ENCODE data around the gene CCDC40.

Gene CCDC40

GRCh38 chr17:80101946-80102663 is 65.7 kb downstream of the CCDC40 start:
- DNase-seq (ENCODE audit: low read depth in 2 of 2): no peak

- no peak for DNase-seq (ENCODE audit: low read depth in 2 of 2)
These were observed 66.4 kb downstream of the CCDC40 start for GRCh38 chr17:80102664-80103448.

GRCh38 chr17:80103449-80104085 is 67.1 kb downstream of the CCDC40 start:
- no peak for DNase-seq (ENCODE audit: low read depth in 2 of 2)

- no peak for DNase-seq (ENCODE audit: low read depth in 2 of 2)
These were observed 68.0 kb downstream of the CCDC40 start for GRCh38 chr17:80104321-80104955.

- DNase-seq (ENCODE audit: low read depth in 2 of 2): no peak
These were observed 68.5 kb downstream of the CCDC40 start for GRCh38 chr17:80104956-80105375.

- DNase-seq (ENCODE audit: low read depth in 2 of 2): no peak
These were observed 69.3 kb downstream of the CCDC40 start for GRCh38 chr17:80105762-80106161.

GRCh38 chr17:80106176-80106575 is 69.7 kb downstream of the CCDC40 start:
- DNase-seq (ENCODE audit: low read depth in 2 of 2): no peak

- no peak for DNase-seq (ENCODE audit: low read depth in 2 of 2)
These were observed 70.3 kb downstream of the CCDC40 start for GRCh38 chr17:80106751-80107150.

GRCh38 chr17:80107231-80108021 is 71.0 kb downstream of the CCDC40 start:
- DNase-seq (ENCODE audit: low read depth in 2 of 2): no peak

GRCh38 chr17:80108036-80108971 is 71.9 kb downstream of the CCDC40 start:
- DNase-seq (ENCODE audit: low read depth in 2 of 2): no peak

GRCh38 chr17:80109066-80109660 is 72.7 kb downstream of the CCDC40 start:
- no peak for DNase-seq (ENCODE audit: low read depth in 2 of 2)

- no peak for DNase-seq (ENCODE audit: low read depth in 2 of 2)
These were observed 73.4 kb downstream of the CCDC40 start for GRCh38 chr17:80109713-80110446.

GRCh38 chr17:80110447-80110812 is 74.0 kb downstream of the CCDC40 start:
- DNase-seq (ENCODE audit: low read depth in 2 of 2): no peak

GRCh38 chr17:80110927-80111701 is 74.7 kb downstream of the CCDC40 start:
- DNase-seq (ENCODE audit: low read depth in 2 of 2): no peak

- DNase-seq (ENCODE audit: low read depth in 2 of 2): no peak
These were observed 75.4 kb downstream of the CCDC40 start for GRCh38 chr17:80111702-80112470.

- no peak for DNase-seq (ENCODE audit: low read depth in 2 of 2)
These were observed 76.1 kb downstream of the CCDC40 start for GRCh38 chr17:80112471-80113032.

GRCh38 chr17:80113033-80113484 is 76.6 kb downstream of the CCDC40 start:
- DNase-seq (ENCODE audit: low read depth in 2 of 2): no peak

All from activated CD8-positive, alpha-beta memory T cell treated with anti-CD3 and anti-CD28 coated beads for 4 hours (primary cell).